OCI-LY3 (cell line): Measurements from ENCODE around the gene GADL1.

Experiments
- EZH2phosphoT487 ChIP-seq: fragments of 200-600 bp; shearing (Covaris generic); IDR thresholded peaks from 2 replicates; pipeline ENCODE4 v1.6.1; 2018; ENCODE audit warnings: antibody characterized with exemption, mixed run types, low read depth
- TF ChIP-seq, protein P1 (sequence below): fragments of 200-600, 300-600 bp; sonication (generic); IDR thresholded peaks from 2 replicates; pipeline ENCODE4 v1.5.1; 2014; ENCODE audit warnings: antibody characterized with exemption, low read length, low read depth

DNA sequence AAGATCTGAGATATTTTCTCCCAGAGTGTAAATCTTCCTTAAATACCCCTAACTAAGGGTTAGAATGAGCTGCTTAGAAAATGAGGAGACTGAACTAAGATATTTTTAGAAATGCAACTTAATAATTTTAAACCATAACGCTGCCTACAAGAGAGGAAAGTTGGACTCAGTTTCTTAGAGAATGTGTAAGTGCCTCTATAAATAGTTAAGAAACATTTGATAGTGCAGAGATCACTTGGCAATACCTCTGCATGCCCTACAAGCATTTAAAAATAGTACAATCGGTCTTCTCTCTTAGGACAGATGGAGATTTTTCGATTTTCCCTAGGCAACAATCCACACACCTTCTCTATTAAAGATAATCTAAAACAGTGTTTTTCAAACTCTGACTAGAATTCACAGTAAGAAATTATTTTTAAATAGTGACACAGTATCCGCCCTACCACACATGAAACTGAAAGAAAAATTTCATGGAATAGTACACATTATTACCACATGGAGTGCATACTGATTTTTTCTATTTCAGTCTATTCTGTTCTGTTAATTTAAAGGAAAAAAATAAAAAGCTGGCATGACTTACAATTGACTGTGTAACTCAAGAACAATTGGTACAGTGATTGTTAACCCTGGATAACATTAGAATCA lies 83.2 kb downstream of the GADL1 start:
- TF ChIP-seq, protein P1, sequence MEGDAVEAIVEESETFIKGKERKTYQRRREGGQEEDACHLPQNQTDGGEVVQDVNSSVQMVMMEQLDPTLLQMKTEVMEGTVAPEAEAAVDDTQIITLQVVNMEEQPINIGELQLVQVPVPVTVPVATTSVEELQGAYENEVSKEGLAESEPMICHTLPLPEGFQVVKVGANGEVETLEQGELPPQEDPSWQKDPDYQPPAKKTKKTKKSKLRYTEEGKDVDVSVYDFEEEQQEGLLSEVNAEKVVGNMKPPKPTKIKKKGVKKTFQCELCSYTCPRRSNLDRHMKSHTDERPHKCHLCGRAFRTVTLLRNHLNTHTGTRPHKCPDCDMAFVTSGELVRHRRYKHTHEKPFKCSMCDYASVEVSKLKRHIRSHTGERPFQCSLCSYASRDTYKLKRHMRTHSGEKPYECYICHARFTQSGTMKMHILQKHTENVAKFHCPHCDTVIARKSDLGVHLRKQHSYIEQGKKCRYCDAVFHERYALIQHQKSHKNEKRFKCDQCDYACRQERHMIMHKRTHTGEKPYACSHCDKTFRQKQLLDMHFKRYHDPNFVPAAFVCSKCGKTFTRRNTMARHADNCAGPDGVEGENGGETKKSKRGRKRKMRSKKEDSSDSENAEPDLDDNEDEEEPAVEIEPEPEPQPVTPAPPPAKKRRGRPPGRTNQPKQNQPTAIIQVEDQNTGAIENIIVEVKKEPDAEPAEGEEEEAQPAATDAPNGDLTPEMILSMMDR, result no peak
- TF ChIP-seq EZH2phosphoT487, result no peak
